GM20000 (cell line): ENCODE data around the gene PAPOLB.

Experiments
- DNase-seq: peaks from one replicate; pipeline ENCODE4 v3.0.0; 2012; ENCODE audit warnings: low spot score
- TF ChIP-seq, protein P1 (sequence below): IDR thresholded peaks from 2 replicates; pipeline ENCODE4 v1.5.1; 2012; ENCODE audit warnings: mild to moderate bottlenecking, control low read depth; ENCODE audit errors: extremely low read depth, missing control alignments

Gene PAPOLB

DNA sequence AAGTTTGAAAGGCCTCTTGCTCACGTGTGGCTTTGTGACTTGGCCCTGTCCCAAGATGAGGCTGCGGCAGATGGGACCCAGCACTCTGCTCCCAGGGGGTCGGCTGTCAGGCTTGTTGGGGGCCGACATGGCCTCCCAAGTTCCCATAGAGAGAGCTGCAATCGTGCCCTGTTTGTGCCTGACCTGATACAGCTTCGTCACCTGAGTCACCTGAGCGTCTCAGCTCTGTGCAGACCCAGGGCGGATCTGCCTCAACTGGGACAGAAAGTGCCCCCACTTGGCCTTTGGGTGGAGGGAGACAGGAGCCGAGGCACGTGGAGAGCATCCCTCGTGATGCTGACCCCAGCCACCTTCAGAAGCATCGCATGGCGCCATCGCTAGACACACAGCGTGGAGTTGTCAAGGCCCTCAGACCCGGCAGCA, 21.7 kb downstream of the PAPOLB start:
- TF ChIP-seq, protein P1, sequence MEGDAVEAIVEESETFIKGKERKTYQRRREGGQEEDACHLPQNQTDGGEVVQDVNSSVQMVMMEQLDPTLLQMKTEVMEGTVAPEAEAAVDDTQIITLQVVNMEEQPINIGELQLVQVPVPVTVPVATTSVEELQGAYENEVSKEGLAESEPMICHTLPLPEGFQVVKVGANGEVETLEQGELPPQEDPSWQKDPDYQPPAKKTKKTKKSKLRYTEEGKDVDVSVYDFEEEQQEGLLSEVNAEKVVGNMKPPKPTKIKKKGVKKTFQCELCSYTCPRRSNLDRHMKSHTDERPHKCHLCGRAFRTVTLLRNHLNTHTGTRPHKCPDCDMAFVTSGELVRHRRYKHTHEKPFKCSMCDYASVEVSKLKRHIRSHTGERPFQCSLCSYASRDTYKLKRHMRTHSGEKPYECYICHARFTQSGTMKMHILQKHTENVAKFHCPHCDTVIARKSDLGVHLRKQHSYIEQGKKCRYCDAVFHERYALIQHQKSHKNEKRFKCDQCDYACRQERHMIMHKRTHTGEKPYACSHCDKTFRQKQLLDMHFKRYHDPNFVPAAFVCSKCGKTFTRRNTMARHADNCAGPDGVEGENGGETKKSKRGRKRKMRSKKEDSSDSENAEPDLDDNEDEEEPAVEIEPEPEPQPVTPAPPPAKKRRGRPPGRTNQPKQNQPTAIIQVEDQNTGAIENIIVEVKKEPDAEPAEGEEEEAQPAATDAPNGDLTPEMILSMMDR: no peak
- DNase-seq: no peak

DNA sequence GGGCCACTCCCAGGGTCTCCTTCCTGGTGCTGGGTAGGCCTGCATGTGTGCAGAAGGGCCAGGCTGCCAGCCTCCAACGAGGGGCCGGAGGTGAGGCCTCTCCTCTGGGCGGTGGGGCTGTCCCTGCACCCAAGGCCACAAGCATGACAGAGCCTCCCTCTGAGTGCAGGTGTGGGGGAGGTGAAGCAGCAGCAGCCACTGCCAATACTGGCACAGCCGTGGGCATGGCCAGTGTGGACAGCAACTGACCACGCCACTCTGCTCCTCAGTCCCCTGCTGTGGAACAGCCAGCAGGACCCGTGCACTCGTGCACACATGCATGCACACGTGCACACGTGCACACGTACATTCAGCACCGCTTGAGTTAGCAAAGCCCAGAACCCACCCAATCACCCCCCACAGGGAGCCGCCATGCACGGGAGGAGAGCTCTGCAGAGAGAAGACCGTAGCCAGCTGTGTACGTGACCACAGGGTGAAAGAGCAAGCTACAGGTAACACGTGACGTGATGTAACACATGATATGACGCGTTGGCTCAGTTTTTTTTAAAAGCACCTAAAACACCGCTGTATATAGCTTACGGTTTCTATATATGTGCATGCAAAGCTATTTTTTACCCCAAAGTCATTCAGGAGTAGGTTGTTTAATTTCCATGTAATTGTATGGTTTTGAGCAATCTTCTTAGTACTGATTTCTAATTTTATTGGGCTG, 23.1 kb downstream of the PAPOLB start:
- TF ChIP-seq, protein P1: no peak

DNA sequence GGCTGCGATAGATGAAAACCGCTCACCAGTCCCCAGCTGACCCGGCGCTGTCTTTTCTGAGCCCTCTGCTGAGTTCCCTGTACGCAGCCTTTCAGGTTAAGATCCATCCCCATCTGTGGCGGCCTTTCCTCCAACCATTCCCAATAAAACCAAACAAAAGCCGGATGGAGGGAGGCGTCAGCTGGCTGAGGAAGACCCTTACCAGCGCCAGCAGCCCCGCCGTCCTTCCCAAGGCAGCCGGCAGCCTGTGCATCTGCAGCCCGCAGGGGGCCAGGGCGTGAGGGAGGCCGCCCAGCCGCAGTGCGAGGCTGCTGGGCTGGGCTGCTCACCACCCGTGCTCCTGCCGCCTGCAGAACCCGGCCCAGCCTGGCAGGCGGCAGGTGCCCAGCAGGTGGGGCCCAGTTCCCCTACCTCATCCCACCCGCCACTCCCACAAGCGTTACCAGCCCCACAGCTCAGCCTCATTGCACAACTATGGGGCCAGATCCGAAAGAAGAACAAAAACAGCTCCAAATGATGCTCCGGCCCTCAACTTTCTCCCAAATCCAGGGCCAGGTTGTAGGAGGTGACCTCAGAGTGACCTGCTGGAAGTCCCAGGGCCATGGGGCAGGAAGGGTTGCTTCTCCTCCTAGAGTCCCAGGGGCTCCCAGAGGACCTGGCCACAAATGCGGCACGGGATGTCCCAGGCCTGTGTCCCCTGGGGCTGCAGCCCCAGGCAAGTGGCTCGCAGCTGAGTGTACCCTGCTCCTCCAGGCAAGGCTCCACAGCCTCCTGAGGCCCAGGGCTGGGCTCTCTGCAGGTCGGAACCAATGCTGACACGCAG, 23.8 kb downstream of the PAPOLB start:
- no peak for DNase-seq
- TF ChIP-seq, protein P1: no peak

More for the DNA sequence above, 23.1 kb downstream of the PAPOLB start:
- DNase-seq: no peak

DNA sequence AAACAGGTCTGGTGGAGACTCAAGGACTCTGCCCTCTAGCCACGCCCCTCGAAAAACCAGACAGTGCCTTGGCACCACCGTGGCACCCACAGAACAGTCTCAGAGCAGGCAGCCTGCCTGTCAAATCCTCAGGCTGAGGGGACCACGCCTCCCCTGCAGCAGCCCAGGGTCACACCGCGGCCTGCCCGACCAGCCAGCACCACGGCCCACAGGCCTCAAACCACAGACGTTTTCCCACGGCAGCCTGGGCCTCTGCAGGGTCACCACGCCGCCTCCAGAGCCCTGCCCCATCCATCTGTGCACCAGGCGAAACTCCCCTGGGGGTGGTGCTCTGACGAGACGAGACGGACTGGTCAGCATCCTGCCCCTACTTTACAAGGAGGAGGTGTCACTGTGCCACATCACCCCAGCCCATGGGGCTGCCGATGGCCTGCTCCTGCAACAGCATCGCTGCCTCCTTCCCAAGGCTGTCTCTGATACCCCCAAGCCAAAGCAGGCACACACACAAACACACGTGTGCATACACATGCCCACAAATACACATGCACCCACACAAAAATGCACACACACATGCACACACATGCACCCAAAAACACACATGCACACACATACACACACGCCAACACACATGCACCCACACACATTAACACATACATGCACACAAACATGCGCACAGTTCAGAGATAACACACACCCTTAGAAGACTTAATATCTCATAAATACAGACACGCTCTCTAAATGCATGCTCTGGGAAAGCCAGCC, 24.6 kb downstream of the PAPOLB start:
- TF ChIP-seq, protein P1: no peak
- DNase-seq: no peak

DNA sequence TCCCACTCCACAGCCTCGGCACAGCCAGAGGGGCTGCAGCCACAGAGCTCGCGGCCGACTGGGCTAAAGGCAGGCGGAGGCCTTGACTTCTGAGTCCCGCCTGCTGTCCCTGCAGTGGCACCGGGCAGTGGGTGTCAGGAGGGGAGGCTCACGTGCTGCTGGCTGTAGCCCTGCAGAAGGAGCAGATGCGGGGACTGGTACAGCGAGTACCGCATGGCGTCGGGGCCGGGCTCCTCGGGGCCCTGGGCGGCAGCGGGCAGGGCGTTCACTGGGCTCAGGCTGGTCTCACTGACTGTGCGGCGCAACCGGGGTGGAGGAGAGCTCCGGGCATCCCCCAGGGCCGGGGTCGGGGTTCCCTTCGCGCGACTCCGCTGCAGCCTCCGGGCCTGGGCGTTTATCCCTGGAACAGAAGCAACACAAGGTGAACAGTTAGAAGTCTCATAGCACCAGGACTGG, 25.6 kb downstream of the PAPOLB start:
- TF ChIP-seq, protein P1: no peak
- DNase-seq: no peak

DNA sequence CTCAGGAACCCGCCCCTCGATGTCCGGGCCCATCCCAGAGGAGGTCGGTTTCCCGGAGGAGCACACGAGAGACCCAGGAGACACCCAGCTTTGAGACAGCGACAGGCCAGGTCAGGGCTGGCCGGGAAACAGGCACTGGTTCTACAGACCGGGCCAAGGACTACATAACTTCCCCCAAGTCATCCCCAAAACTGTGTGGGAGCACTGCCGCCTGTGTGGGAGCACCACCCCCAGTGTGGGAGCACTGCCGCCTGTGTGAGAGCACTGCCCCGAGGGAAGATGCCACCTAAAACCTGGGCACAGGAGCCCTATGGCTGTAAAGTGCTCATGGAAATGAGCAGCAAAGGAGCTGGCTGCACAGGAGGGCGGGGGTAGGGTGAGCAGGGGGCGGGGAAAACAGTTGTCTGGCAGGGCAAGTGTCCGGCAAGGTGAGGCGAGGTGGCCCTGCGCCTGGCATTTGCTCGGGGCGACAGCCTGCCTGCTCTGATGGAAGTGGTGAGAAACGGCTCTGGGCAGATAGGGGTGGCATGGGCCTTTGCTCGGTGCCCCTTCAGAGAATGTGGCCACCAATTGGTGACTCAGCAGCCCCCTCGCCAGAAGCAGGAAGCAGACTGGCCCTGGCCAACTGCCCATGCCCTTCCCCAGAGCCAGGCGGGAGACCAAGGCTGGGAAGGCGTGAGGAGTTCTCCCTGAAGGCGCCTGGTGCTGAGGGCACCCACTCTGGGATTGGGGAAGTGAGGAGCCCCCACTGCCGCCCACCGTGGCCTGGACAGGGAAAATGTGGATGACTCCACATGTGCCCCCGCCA, 26.2 kb downstream of the PAPOLB start:
- no peak for DNase-seq
- TF ChIP-seq, protein P1: no peak
